ENCODE measurements around the gene COBL. TPM values are rescaled to one million over a fixed set of nuclear protein-coding genes. Genes with fewer than 3 reads are reported as not detected.

COBL gene
- total RNA-seq, 1 experiment from 2014 or later = not detected

- DNase-seq = no peak
- Histone ChIP-seq H3K4me3 (ENCODE audit: low read length) (no peak overlapping the region), H3K27ac (ENCODE audit: low read length) (no peak overlapping the region), H3K27me3 (ENCODE audit: low read length) (no peaks in the 10 kb centered on the region), H3K79me2 (ENCODE audit: low read length) (no peaks in the 10 kb centered on the region), H3K9me2 (replicated peaks; ENCODE audit: insufficient read depth, low read length) (no peaks in the 10 kb centered on the region), H2AFZ (ENCODE audit: low read length) (no peak overlapping the region), H3K9me3 (ENCODE audit: low read length) (no peaks in the 10 kb centered on the region), H3K9ac (ENCODE audit: low read length) (no peak overlapping the region), H3K4me1 (ENCODE audit: low read length) (no peaks in the 10 kb centered on the region), H3K4me2 (ENCODE audit: low read depth, low read length, poor library complexity, severe bottlenecking) (no peak overlapping the region), H4K20me1 (ENCODE audit: insufficient read depth, low read depth, low read length) (no peaks in the 10 kb centered on the region), H3K36me3 (ENCODE audit: insufficient read depth, low read length) (no peaks in the 10 kb centered on the region)
These were observed 346.5 kb downstream of the COBL start for GRCh38 chr7:50970092-50970491.

Data from Karpas-422 (cell line).